GM23338 (cell line): Measurements from ENCODE around the gene LMNA. TPM values are rescaled to one million over a fixed set of nuclear protein-coding genes. Genes with fewer than 3 reads are reported as not detected.

Source experiments
- ATAC-seq: fragments of 200-7000 bp; cut with Tn5 transposase; 3 replicates; pipeline ENCODE4 v1.9.1; 2020
- DNase-seq: peaks from one replicate; pipeline ENCODE4 v3.0.0-alpha.2; 2015; ENCODE audit warnings: low spot score
- H2AFZ ChIP-seq: fragments of 200-600 bp; sonication (generic); 2 replicates; pipeline ENCODE4 v1.8.0; 2016; ENCODE audit warnings: antibody characterized with exemption, mild to moderate bottlenecking, moderate library complexity
- H3F3A ChIP-seq: fragments of 200-600 bp; sonication (generic); replicated peaks from 2 replicates; pipeline ENCODE4 v1.8.0; 2017; ENCODE audit warnings: antibody characterized with exemption, mixed run types, low read depth
- H3K27ac ChIP-seq: fragments of 200-600 bp; sonication (generic); 2 replicates; pipeline ENCODE4 v1.6.1; 2016; ENCODE audit warnings: low read depth
- H3K27me3 ChIP-seq: fragments of 200-600 bp; sonication (generic); 2 replicates; pipeline ENCODE4 v1.8.0; 2016; ENCODE audit warnings: mild to moderate bottlenecking, mixed run types, moderate library complexity; ENCODE audit not compliant: insufficient read depth
- H3K36me3 ChIP-seq: fragments of 200-600 bp; sonication (generic); 2 replicates; pipeline ENCODE4 v1.8.0; 2016; ENCODE audit warnings: mild to moderate bottlenecking; ENCODE audit not compliant: insufficient read depth
- H3K4me1 ChIP-seq: fragments of 200-600 bp; sonication (generic); 2 replicates; pipeline ENCODE4 v1.8.0; 2016; ENCODE audit warnings: mild to moderate bottlenecking, moderate library complexity; ENCODE audit not compliant: insufficient read depth
- H3K4me2 ChIP-seq: fragments of 200-600 bp; sonication (generic); 2 replicates; pipeline ENCODE4 v1.7.1; 2017; ENCODE audit warnings: mixed run types
- H3K4me3 ChIP-seq: fragments of 200-600 bp; sonication (generic); 2 replicates; pipeline ENCODE4 v1.6.1; 2016; ENCODE audit warnings: mixed run types
- H3K79me2 ChIP-seq: fragments of 200-600 bp; sonication (generic); replicated peaks from 2 replicates; pipeline ENCODE4 v1.8.0; 2017; ENCODE audit warnings: mild to moderate bottlenecking; ENCODE audit not compliant: insufficient read depth
- H3K9me2 ChIP-seq: fragments of 200-600 bp; sonication (generic); 2 replicates; pipeline ENCODE4 v1.8.0; 2017; ENCODE audit not compliant: insufficient read depth
- H4K20me1 ChIP-seq: fragments of 200-600 bp; sonication (generic); replicated peaks from 2 replicates; pipeline ENCODE4 v1.8.0; 2017; ENCODE audit warnings: mild to moderate bottlenecking; ENCODE audit not compliant: insufficient read depth
- H3K27ac Mint-ChIP-seq: 2 replicates; pipeline ENCODE4 v1.8.0; 2020; ENCODE audit warnings: inconsistent platforms, mild to moderate bottlenecking, moderate library complexity, mixed read lengths
- H3K27me3 Mint-ChIP-seq: 3 replicates; pipeline ENCODE4 v1.8.0; 2022; ENCODE audit warnings: low read depth, mild to moderate bottlenecking, moderate library complexity, mixed read lengths, inconsistent platforms; ENCODE audit not compliant: insufficient read depth, poor library complexity
- H3K36me3 Mint-ChIP-seq: 3 replicates; pipeline ENCODE4 v1.8.0; 2021; ENCODE audit warnings: low read depth, mild to moderate bottlenecking, inconsistent platforms, moderate library complexity, mixed read lengths
- H3K4me1 Mint-ChIP-seq: 3 replicates; pipeline ENCODE4 v1.8.0; 2020; ENCODE audit warnings: mild to moderate bottlenecking, inconsistent platforms, mixed read lengths
- H3K4me3 Mint-ChIP-seq: 3 replicates; pipeline ENCODE4 v1.8.0; 2021; ENCODE audit warnings: moderate library complexity, mild to moderate bottlenecking, inconsistent platforms, mixed read lengths
- H3K9me3 Mint-ChIP-seq: 3 replicates; pipeline ENCODE4 v1.8.0; 2020; ENCODE audit warnings: moderate library complexity, mild to moderate bottlenecking, inconsistent platforms, mixed read lengths
- CREB1 ChIP-seq: fragments of 250-450 bp; sonication (Bioruptor Pico); IDR thresholded peaks from 2 replicates; pipeline ENCODE4 v1.5.0; 2020; ENCODE audit warnings: low read depth, mild to moderate bottlenecking, moderate library complexity
- POLR2AphosphoS5 ChIP-seq: IDR thresholded peaks from 2 replicates; pipeline ENCODE4 v1.6.1; 2016; ENCODE audit warnings: antibody characterized with exemption, low read depth
- STAT1 ChIP-seq: IDR thresholded peaks from one replicate; pipeline ENCODE4 v1.6.1; 2016; ENCODE audit warnings: antibody characterized with exemption; ENCODE audit not compliant: unreplicated experiment
- polyA plus RNA-seq: library from polyadenylated mRNA; unstranded; fragments of >200 nt; fragmentation: Nextera tagmentation; extraction: Ambion mirVana; gene quantifications from 2 replicates; pipeline ENCODE4 v1.2.1, GENCODE V29; 2016
- total RNA-seq: library from RNA; depleted of rRNA; stranded (reverse); fragments of >200 nt; shearing (Covaris generic); gene quantifications from 2 replicates; pipeline ENCODE4 v1.2.3, GENCODE V29; 2014
- TF ChIP-seq, protein P1 (sequence below): fragments of 250-450 bp; sonication (Bioruptor Pico); IDR thresholded peaks from 2 replicates; pipeline ENCODE4 v1.5.0; 2020; ENCODE audit warnings: mild to moderate bottlenecking, moderate library complexity

The LMNA gene
- total and polyA plus RNA-seq, 2 experiments from 2014 or later = 35.5 to 56.3 TPM

- TF ChIP-seq STAT1 = no peak
- no peak for TF ChIP-seq CREB1 (CRISPR knock-in tag)
- TF ChIP-seq, protein P1, sequence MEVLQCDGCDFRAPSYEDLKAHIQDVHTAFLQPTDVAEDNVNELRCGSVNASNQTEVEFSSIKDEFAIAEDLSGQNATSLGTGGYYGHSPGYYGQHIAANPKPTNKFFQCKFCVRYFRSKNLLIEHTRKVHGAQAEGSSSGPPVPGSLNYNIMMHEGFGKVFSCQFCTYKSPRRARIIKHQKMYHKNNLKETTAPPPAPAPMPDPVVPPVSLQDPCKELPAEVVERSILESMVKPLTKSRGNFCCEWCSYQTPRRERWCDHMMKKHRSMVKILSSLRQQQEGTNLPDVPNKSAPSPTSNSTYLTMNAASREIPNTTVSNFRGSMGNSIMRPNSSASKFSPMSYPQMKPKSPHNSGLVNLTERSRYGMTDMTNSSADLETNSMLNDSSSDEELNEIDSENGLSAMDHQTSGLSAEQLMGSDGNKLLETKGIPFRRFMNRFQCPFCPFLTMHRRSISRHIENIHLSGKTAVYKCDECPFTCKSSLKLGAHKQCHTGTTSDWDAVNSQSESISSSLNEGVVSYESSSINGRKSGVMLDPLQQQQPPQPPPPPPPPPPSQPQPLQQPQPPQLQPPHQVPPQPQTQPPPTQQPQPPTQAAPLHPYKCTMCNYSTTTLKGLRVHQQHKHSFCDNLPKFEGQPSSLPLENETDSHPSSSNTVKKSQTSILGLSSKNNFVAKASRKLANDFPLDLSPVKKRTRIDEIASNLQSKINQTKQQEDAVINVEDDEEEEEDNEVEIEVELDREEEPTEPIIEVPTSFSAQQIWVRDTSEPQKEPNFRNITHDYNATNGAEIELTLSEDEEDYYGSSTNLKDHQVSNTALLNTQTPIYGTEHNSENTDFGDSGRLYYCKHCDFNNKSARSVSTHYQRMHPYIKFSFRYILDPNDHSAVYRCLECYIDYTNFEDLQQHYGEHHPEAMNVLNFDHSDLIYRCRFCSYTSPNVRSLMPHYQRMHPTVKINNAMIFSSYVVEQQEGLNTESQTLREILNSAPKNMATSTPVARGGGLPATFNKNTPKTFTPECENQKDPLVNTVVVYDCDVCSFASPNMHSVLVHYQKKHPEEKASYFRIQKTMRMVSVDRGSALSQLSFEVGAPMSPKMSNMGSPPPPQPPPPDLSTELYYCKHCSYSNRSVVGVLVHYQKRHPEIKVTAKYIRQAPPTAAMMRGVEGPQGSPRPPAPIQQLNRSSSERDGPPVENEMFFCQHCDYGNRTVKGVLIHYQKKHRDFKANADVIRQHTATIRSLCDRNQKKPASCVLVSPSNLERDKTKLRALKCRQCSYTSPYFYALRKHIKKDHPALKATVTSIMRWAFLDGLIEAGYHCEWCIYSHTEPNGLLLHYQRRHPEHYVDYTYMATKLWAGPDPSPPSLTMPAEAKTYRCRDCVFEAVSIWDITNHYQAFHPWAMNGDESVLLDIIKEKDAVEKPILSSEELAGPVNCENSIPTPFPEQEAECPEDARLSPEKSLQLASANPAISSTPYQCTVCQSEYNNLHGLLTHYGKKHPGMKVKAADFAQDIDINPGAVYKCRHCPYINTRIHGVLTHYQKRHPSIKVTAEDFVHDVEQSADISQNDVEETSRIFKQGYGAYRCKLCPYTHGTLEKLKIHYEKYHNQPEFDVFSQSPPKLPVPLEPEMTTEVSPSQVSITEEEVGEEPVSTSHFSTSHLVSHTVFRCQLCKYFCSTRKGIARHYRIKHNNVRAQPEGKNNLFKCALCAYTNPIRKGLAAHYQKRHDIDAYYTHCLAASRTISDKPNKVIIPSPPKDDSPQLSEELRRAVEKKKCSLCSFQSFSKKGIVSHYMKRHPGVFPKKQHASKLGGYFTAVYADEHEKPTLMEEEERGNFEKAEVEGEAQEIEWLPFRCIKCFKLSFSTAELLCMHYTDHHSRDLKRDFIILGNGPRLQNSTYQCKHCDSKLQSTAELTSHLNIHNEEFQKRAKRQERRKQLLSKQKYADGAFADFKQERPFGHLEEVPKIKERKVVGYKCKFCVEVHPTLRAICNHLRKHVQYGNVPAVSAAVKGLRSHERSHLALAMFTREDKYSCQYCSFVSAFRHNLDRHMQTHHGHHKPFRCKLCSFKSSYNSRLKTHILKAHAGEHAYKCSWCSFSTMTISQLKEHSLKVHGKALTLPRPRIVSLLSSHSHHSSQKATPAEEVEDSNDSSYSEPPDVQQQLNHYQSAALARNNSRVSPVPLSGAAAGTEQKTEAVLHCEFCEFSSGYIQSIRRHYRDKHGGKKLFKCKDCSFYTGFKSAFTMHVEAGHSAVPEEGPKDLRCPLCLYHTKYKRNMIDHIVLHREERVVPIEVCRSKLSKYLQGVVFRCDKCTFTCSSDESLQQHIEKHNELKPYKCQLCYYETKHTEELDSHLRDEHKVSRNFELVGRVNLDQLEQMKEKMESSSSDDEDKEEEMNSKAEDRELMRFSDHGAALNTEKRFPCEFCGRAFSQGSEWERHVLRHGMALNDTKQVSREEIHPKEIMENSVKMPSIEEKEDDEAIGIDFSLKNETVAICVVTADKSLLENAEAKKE (CRISPR knock-in tag) = no peak
- no peak for TF ChIP-seq POLR2AphosphoS5
- Histone ChIP-seq H3K9me2 (no peaks in the 10 kb centered on the region), H3K79me2 (peaks cover 29% of the 10 kb centered on the region), H3K27me3 (peaks cover 12% of the 10 kb centered on the region; the same call in 1 of the 2 replicates), H3K4me1 (peaks cover 38% of the 10 kb centered on the region), H3K4me3 (no peak overlapping the region), H3F3A (0 out of 2 replicates have a peak, but pooled peaks cover 14% of the 10 kb centered on the region), H3K27ac (no peak overlapping the region), H4K20me1 (no peaks in the 10 kb centered on the region; the same call in 1 of the 2 replicates), H2AFZ (no peak overlapping the region), H3K4me2 (no peak overlapping the region), H3K36me3 (no peaks in the 10 kb centered on the region)
- Mint-ChIP-seq H3K27me3 (peaks cover 43% of the 10 kb centered on the region), H3K9me3 (no peaks in the 10 kb centered on the region; the same call in 2 of the 3 replicates), H3K36me3 (no peaks in the 10 kb centered on the region; the same call in 2 of the 3 replicates), H3K4me3 (no peak overlapping the region; the same call in 2 of the 3 replicates), H3K4me1 (peaks cover 55% of the 10 kb centered on the region), H3K27ac (no peak overlapping the region)
- DNase-seq (no peak), ATAC-seq (no peak)
Observed at GRCh38 chr1:156118177-156118868, 3.8 kb downstream of the LMNA start.
